IMR-90 (cell line): ENCODE data around the gene LMX1A. TPM values are rescaled to one million over a fixed set of nuclear protein-coding genes. Genes with fewer than 3 reads are reported as not detected.

ENCODE experiments used
- ATAC-seq: fragments of 200-7000 bp; cut with Tn5 transposase; 2 replicates; pipeline ENCODE4 v1.9.1; 2020; ENCODE audit warnings: low read depth, mild to moderate bottlenecking, moderate library complexity
- BruUV-seq: library from RNA; stranded (reverse); fragments of 400-500 nt; replicated peaks from 2 replicates; lab custom pipeline; 2021; lab: Mats Ljungman, UMichigan
- CTCF ChIA-PET: fragments of 300-600 bp; formaldehyde crosslinking; extraction: SDS; loops from one replicate; lab custom pipeline; 2021; ENCODE audit warnings: antibody characterized with exemption; lab: Yijun Ruan, JAX
- POLR2A ChIA-PET: fragments of 300-600 bp; sonication (Branson Sonifier 250); formaldehyde crosslinking; loops from one replicate; lab custom pipeline; 2022; ENCODE audit warnings: antibody characterized with exemption; ENCODE audit not compliant: unreplicated experiment; lab: Charles Lee
- DNase-seq: peaks from one replicate; pipeline ENCODE4 v3.0.0; 2013
- H2AFZ ChIP-seq: replicated peaks from 2 replicates; pipeline ENCODE3; 2013; ENCODE audit warnings: low read length, mild to moderate bottlenecking; ENCODE audit not compliant: poor library complexity
- H2AK5ac ChIP-seq: 2 replicates; pipeline ENCODE4 v1.6.1; 2013; ENCODE audit warnings: low read depth, low read length, inconsistent platforms
- H2AK9ac ChIP-seq: replicated peaks from 2 replicates; pipeline ENCODE3; 2013; ENCODE audit warnings: mild to moderate bottlenecking, low read depth, low read length, moderate library complexity; ENCODE audit not compliant: poor library complexity
- H2BK120ac ChIP-seq: 2 replicates; pipeline ENCODE4 v1.6.1; 2013; ENCODE audit warnings: low read depth, low read length, inconsistent platforms
- H2BK15ac ChIP-seq: 3 replicates; pipeline ENCODE4 v1.6.1; 2013; ENCODE audit warnings: low read depth, low read length, inconsistent platforms
- H2BK20ac ChIP-seq: 2 replicates; pipeline ENCODE4 v1.6.1; 2013; ENCODE audit warnings: low read depth, mild to moderate bottlenecking, inconsistent platforms, low read length, moderate library complexity
- H2BK5ac ChIP-seq: 2 replicates; pipeline ENCODE4 v1.6.1; 2013; ENCODE audit warnings: mild to moderate bottlenecking, low read depth, low read length, inconsistent platforms; ENCODE audit not compliant: poor library complexity, severe bottlenecking
- H3K14ac ChIP-seq: replicated peaks from 2 replicates; pipeline ENCODE4 v1.6.1; 2013; ENCODE audit warnings: low read depth, low read length, inconsistent platforms
- H3K18ac ChIP-seq: 2 replicates; pipeline ENCODE4 v1.6.1; 2013; ENCODE audit warnings: low read depth, low read length, control low read depth
- H3K23ac ChIP-seq: 2 replicates; pipeline ENCODE4 v1.6.1; 2013; ENCODE audit warnings: low read depth, low read length, inconsistent platforms
- H3K27ac ChIP-seq: 2 replicates; pipeline ENCODE4 v1.5.1; 2013; ENCODE audit warnings: mild to moderate bottlenecking, control low read depth, low read length; ENCODE audit not compliant: insufficient read depth
- H3K27me3 ChIP-seq: 2 replicates; pipeline ENCODE4 v1.6.1; 2013; ENCODE audit warnings: low read length; ENCODE audit not compliant: control insufficient read depth, insufficient read depth
- H3K36me3 ChIP-seq: 2 replicates; pipeline ENCODE4 v1.6.1; 2013; ENCODE audit warnings: low read length, mixed read lengths; ENCODE audit not compliant: control insufficient read depth, insufficient read depth
- H3K4ac ChIP-seq: 2 replicates; pipeline ENCODE4 v1.6.1; 2013; ENCODE audit warnings: low read depth, low read length, inconsistent platforms
- H3K4me1 ChIP-seq: 2 replicates; pipeline ENCODE4 v1.6.1; 2013; ENCODE audit warnings: low read length, mixed read lengths; ENCODE audit not compliant: control insufficient read depth, insufficient read depth
- H3K4me2 ChIP-seq: 2 replicates; pipeline ENCODE4 v1.6.1; 2013; ENCODE audit warnings: low read depth, mild to moderate bottlenecking, control low read depth, low read length, moderate library complexity
- H3K4me3 ChIP-seq: 2 replicates; pipeline ENCODE4 v1.5.1; 2013; ENCODE audit warnings: low read depth, mild to moderate bottlenecking, control low read depth, low read length, moderate library complexity; ENCODE audit not compliant: insufficient read depth
- H3K56ac ChIP-seq: 2 replicates; pipeline ENCODE4 v1.6.1; 2013; ENCODE audit warnings: low read length, inconsistent platforms; ENCODE audit not compliant: insufficient read depth; ENCODE audit errors: extremely low read depth
- H3K79me1 ChIP-seq, 2 experiments: 2 replicates each; pipeline ENCODE4 v1.6.1; 2013; ENCODE audit warnings: low read length in 2 of 2, inconsistent platforms in 1 of 2, low read depth in 1 of 2
- H3K9ac ChIP-seq: 2 replicates; pipeline ENCODE4 v1.6.1; 2013; ENCODE audit warnings: low read depth, low read length, control low read depth
- H3K9me1 ChIP-seq: 2 replicates; pipeline ENCODE4 v1.6.1; 2013; ENCODE audit warnings: low read length, inconsistent platforms; ENCODE audit not compliant: insufficient read depth
- H3K9me3 ChIP-seq: 2 replicates; pipeline ENCODE4 v1.6.1; 2013; ENCODE audit warnings: low read length; ENCODE audit not compliant: control insufficient read depth, insufficient read depth
- H4K20me1 ChIP-seq: 2 replicates; pipeline ENCODE4 v1.6.1; 2013; ENCODE audit warnings: low read length, inconsistent platforms; ENCODE audit not compliant: insufficient read depth
- H4K5ac ChIP-seq: 2 replicates; pipeline ENCODE4 v1.6.1; 2013; ENCODE audit warnings: mild to moderate bottlenecking, low read depth, low read length, control low read depth
- H4K8ac ChIP-seq, 2 experiments: 2 replicates each; pipeline ENCODE4 v1.6.1; 2013; ENCODE audit warnings: low read depth in 2 of 2, low read length in 2 of 2, control low read depth in 1 of 2, inconsistent platforms in 1 of 2
- H4K91ac ChIP-seq: 2 replicates; pipeline ENCODE4 v1.6.1; 2013; ENCODE audit warnings: low read depth, low read length, inconsistent platforms; ENCODE audit not compliant: insufficient read depth
- BHLHE40 ChIP-seq: fragments of 150-350 bp; IDR thresholded peaks from 2 replicates; pipeline ENCODE4 v1.6.1; 2016; ENCODE audit warnings: mild to moderate bottlenecking, low read depth, low read length
- CEBPB ChIP-seq: IDR thresholded peaks from 2 replicates; pipeline ENCODE4 v1.6.1; 2012; ENCODE audit warnings: low read depth, low read length, improper control_type of control experiment
- MAFK ChIP-seq: IDR thresholded peaks from 2 replicates; pipeline ENCODE4 v1.6.1; 2012; ENCODE audit warnings: low read depth, low read length, improper control_type of control experiment
- MAZ ChIP-seq: IDR thresholded peaks from 2 replicates; pipeline ENCODE4 v1.6.1; 2012; ENCODE audit warnings: low read depth, mild to moderate bottlenecking, low read length, improper control_type of control experiment, moderate library complexity, borderline replicate concordance
- MXI1 ChIP-seq: IDR thresholded peaks from 2 replicates; pipeline ENCODE4 v1.6.1; 2012; ENCODE audit warnings: low read depth, mild to moderate bottlenecking, low read length, moderate library complexity, borderline replicate concordance
- NFE2L2 ChIP-seq: fragments of 150-350 bp; IDR thresholded peaks from 2 replicates; pipeline ENCODE4 v1.6.1; 2016; ENCODE audit warnings: low read depth, mild to moderate bottlenecking, low read length
- POLR2A ChIP-seq: IDR thresholded peaks from 2 replicates; pipeline ENCODE4 v1.6.1; 2012; ENCODE audit warnings: mild to moderate bottlenecking, low read depth, low read length
- RAD21 ChIP-seq: IDR thresholded peaks from 2 replicates; pipeline ENCODE4 v1.6.1; 2012; ENCODE audit warnings: low read length, improper control_type of control experiment
- RCOR1 ChIP-seq: IDR thresholded peaks from 2 replicates; pipeline ENCODE4 v1.6.1; 2012; ENCODE audit warnings: mild to moderate bottlenecking, low read length, improper control_type of control experiment; ENCODE audit not compliant: insufficient replicate concordance
- RFX5 ChIP-seq: IDR thresholded peaks from 2 replicates; pipeline ENCODE4 v1.8.0; 2012; ENCODE audit warnings: low read depth, mild to moderate bottlenecking, low read length, moderate library complexity
- SMC3 ChIP-seq: fragments of 150-350 bp; IDR thresholded peaks from 2 replicates; pipeline ENCODE4 v1.6.1; 2016; ENCODE audit warnings: low read depth, mild to moderate bottlenecking, antibody characterized with exemption, low read length, moderate library complexity
- WGBS, 2 experiments: methylation state at CpG; one replicate each; pipeline versions ENCODE4 v1.1.5 to v1.1.7; 2013; ENCODE audit warnings: missing lambda C conversion rate in 2 of 2; ENCODE audit not compliant: insufficient read length in 1 of 2; ENCODE audit errors: extremely low coverage in 2 of 2; 5-methylcytosine and 5-hydroxymethylcytosine counted together
- dilution Hi-C: fragments of 300-500 bp; cut with HindIII; formaldehyde crosslinking; loops from one replicate; pipeline ENCODE4 v1.14.3; 2018; ENCODE audit warnings: low sequenced_read_pairs; ENCODE audit not compliant: unreplicated experiment
- in situ Hi-C: fragments of 300-500 bp; cut with MboI; formaldehyde crosslinking; loops from 3 replicates; pipeline ENCODE4 v1.14.3; 2019; ENCODE audit warnings: low sequenced_read_pairs, inconsistent platforms, mixed read lengths
- intact Hi-C: fragments of 100-400 bp; cut with micrococcal nuclease; formaldehyde crosslinking; loops from 2 replicates; pipeline ENCODE4 v1.10.0; 2022
- polyA plus RNA-seq, 3 experiments: library from polyadenylated mRNA; depleted of rRNA; stranded (reverse); fragments of >200 nt; gene quantifications; 2 replicates each; pipeline ENCODE4 v1.2.3, GENCODE V29; 2012; ENCODE audit warnings: low replicate concordance in 1 of 3
- total RNA-seq: library from RNA; depleted of rRNA; stranded (reverse); fragments of >200 nt; gene quantifications from 2 replicates; pipeline ENCODE4 v1.2.3, GENCODE V29; 2012
- TF ChIP-seq, protein P1 (sequence below): fragments of 150-350 bp; IDR thresholded peaks from 2 replicates; pipeline ENCODE4 v1.6.1; 2017; ENCODE audit warnings: mild to moderate bottlenecking, antibody characterized with exemption, low read length, low read depth
- TF ChIP-seq, protein P2 (sequence below): conservative IDR thresholded peaks from 2 replicates; pipeline ENCODE4 v1.5.1; 2012; ENCODE audit warnings: mild to moderate bottlenecking, low read depth, low read length, improper control_type of control experiment
- TF ChIP-seq, protein P3 (sequence below): fragments of 150-350 bp; IDR thresholded peaks from 2 replicates; pipeline ENCODE4 v1.6.1; 2016; ENCODE audit warnings: low read depth, mild to moderate bottlenecking, low read length, moderate library complexity, borderline replicate concordance

LMX1A gene
- total and polyA plus RNA-seq, 2 of the 4 experiments (the other 2 are of a cell fraction) = not detected

DNA sequence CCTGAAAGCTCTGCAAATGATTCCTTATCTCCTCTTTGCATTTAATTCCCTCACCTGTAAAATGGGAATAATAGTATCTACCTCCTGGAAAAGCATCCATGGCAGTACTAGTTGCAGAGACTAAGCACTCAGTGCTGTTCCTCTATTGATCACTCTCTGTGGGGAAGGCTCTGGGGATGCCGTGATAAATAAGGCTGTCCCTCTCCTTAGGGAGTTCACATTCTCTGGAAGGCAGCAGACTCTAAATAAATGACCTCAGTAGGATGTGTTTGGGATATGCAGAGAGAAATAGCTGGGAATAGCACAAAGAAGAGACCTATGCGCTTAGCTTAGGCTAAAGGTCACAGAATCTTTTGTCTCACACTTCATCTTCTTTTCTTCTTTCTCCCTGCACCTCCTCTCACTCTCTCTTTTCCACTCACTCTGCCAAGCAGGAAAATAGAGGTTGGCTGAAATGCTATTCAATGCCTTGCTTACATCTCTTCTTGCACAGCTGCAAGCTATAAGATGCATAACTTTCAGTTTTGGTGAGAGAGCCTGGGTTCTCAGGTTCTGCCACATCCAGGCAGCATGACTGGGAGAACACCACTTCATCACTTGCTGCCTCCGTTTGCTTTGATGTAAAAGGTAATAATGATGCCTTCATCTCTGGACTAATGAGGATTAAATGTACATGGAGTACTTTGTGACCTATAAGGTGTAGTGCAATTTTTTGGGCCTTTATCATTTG lies 101.5 kb downstream of the LMX1A start:
- Histone ChIP-seq H3K36me3 (no peaks in the 10 kb centered on the region), H2BK15ac (no peak overlapping the region), H2AFZ (no peak overlapping the region), H3K56ac (no peak overlapping the region), H4K8ac (no peak overlapping the region), H3K23ac (no peak overlapping the region), H3K79me1 (no peaks in the 10 kb centered on the region), H3K4ac (no peak overlapping the region), H3K9me1 (no peaks in the 10 kb centered on the region), H2BK20ac (no peak overlapping the region), H2AK5ac (no peak overlapping the region), H4K91ac (no peak overlapping the region), H2BK120ac (no peak overlapping the region), H3K14ac (no peak overlapping the region), H3K4me3 (no peak overlapping the region), H3K4me1 (no peaks in the 10 kb centered on the region), H3K9ac (no peak overlapping the region), H3K4me2 (no peak overlapping the region), H3K9me3 (no peaks in the 10 kb centered on the region), H3K18ac (no peak overlapping the region), H4K20me1 (no peaks in the 10 kb centered on the region), H2AK9ac (no peak overlapping the region), H2BK5ac (no peak overlapping the region), H3K27me3 (no peaks in the 10 kb centered on the region), H4K5ac (no peak overlapping the region), H3K27ac (no peak overlapping the region)
- ChIA-PET CTCF (no interaction called here), POLR2A (no interaction called here)
- TF ChIP-seq MAFK (no peak), POLR2A (no peak), MAZ (no peak), RFX5 (no peak), SMC3 (no peak), NFE2L2 (no peak), RAD21 (no peak), CEBPB (no peak), BHLHE40 (no peak), RCOR1 (no peak), MXI1 (no peak)
- TF ChIP-seq, protein P1, sequence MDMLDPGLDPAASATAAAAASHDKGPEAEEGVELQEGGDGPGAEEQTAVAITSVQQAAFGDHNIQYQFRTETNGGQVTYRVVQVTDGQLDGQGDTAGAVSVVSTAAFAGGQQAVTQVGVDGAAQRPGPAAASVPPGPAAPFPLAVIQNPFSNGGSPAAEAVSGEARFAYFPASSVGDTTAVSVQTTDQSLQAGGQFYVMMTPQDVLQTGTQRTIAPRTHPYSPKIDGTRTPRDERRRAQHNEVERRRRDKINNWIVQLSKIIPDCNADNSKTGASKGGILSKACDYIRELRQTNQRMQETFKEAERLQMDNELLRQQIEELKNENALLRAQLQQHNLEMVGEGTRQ = no peak
- TF ChIP-seq, protein P2, sequence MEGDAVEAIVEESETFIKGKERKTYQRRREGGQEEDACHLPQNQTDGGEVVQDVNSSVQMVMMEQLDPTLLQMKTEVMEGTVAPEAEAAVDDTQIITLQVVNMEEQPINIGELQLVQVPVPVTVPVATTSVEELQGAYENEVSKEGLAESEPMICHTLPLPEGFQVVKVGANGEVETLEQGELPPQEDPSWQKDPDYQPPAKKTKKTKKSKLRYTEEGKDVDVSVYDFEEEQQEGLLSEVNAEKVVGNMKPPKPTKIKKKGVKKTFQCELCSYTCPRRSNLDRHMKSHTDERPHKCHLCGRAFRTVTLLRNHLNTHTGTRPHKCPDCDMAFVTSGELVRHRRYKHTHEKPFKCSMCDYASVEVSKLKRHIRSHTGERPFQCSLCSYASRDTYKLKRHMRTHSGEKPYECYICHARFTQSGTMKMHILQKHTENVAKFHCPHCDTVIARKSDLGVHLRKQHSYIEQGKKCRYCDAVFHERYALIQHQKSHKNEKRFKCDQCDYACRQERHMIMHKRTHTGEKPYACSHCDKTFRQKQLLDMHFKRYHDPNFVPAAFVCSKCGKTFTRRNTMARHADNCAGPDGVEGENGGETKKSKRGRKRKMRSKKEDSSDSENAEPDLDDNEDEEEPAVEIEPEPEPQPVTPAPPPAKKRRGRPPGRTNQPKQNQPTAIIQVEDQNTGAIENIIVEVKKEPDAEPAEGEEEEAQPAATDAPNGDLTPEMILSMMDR = no peak
- TF ChIP-seq, protein P3, sequence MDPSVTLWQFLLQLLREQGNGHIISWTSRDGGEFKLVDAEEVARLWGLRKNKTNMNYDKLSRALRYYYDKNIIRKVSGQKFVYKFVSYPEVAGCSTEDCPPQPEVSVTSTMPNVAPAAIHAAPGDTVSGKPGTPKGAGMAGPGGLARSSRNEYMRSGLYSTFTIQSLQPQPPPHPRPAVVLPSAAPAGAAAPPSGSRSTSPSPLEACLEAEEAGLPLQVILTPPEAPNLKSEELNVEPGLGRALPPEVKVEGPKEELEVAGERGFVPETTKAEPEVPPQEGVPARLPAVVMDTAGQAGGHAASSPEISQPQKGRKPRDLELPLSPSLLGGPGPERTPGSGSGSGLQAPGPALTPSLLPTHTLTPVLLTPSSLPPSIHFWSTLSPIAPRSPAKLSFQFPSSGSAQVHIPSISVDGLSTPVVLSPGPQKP = no peak
- no TSS peak for BruUV-seq
- dilution Hi-C loops = no loop called here
- in situ Hi-C loops = no loop called here
- ATAC-seq (no peak), DNase-seq (no peak)
- intact Hi-C loops = loop anchor here (5.0 kb wide), 1 partner anchor 337 kb away; no protein-coding TSS in a partner anchor
- no CpG with 5 or more reads among the region's 3 CpGs for WGBS, 2 experiments
